Hematopoietic multipotent progenitor cell (in vitro differentiated cells): ENCODE results near the gene PRODH2. TPM values are rescaled to one million over a fixed set of nuclear protein-coding genes. Genes with fewer than 3 reads are reported as not detected.

ENCODE experiments used
- DNase-seq, 3 donors: peaks; one replicate each; pipeline ENCODE4 v3.0.0-alpha.2; 2011 to 2015; ENCODE audit warnings: low read depth in 2 of 3, low spot score in 2 of 3
- total RNA-seq: library from RNA; depleted of rRNA; stranded (reverse); fragments of >200 nt; gene quantifications from one replicate; pipeline ENCODE4 v1.2.3, GENCODE V29; 2012

PRODH2 gene
- total RNA-seq = not detected

- no peak for DNase-seq
Observed at GRCh38 chr19:35812220-35813042, at the start of gene PRODH2. TSS of gene PRODH2 (minus strand) at chr19:35812845. CDS start at chr19:35812805, 40 bp downstream.

DNA sequence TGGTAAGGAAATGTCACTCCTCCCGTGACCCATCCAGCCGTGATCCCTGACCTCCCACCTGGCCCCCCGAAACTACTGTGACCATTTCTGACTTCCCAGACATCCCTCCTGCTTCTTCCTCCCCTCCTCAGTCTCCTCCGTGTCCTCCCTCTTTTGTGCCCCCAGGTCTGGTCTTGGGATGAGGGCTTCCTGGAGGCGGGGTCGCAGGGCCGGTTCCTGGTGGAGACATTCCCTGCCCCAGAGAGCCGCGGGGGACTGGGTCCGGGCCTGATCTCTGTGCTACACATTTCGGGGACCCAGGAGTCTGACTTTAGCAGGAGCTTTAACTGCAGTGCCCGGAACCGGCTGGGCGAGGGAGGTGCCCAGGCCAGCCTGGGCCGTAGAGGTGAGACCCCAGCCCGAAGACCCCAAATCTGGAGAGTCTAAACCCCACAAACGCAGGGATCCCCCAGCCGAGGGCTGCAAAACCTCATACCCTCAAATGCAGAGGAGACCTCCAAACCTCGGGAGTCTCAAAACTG, 49.1 kb upstream of the PRODH2 start:
- DNase-seq = no peak

- DNase-seq = no peak
Observed at GRCh38 chr19:35860818-35861639, 48.4 kb upstream of the PRODH2 start.

- no peak for DNase-seq
Observed at GRCh38 chr19:35860436-35860817, 47.8 kb upstream of the PRODH2 start.

- DNase-seq = no peak
Observed at GRCh38 chr19:35859414-35859813, 46.8 kb upstream of the PRODH2 start.

GRCh38 chr19:35858311-35858710, 45.7 kb upstream of the PRODH2 start:
- no peak for DNase-seq

GRCh38 chr19:35856546-35857149, 44.0 kb upstream of the PRODH2 start, which contains the start of gene KIRREL2:
TSS of gene KIRREL2 (plus strand) at chr19:35856911. CDS start at chr19:35857120, 209 bp downstream.
- peak in 1 of 3 donors; percentile 32 for DNase-seq

GRCh38 chr19:35853038-35853756, 40.6 kb upstream of the PRODH2 start:
- DNase-seq = no peak

GRCh38 chr19:35852029-35852780, 39.6 kb upstream of the PRODH2 start, which contains the start of gene NPHS1:
TSS of gene NPHS1 (minus strand) at chr19:35852504. CDS start at chr19:35851837, 667 bp downstream.
- no peak for DNase-seq

- no peak for DNase-seq
Observed at GRCh38 chr19:35851213-35852028, 38.8 kb upstream of the PRODH2 start.

- DNase-seq = no peak
Observed at GRCh38 chr19:35848919-35849505, 36.4 kb upstream of the PRODH2 start.

DNA sequence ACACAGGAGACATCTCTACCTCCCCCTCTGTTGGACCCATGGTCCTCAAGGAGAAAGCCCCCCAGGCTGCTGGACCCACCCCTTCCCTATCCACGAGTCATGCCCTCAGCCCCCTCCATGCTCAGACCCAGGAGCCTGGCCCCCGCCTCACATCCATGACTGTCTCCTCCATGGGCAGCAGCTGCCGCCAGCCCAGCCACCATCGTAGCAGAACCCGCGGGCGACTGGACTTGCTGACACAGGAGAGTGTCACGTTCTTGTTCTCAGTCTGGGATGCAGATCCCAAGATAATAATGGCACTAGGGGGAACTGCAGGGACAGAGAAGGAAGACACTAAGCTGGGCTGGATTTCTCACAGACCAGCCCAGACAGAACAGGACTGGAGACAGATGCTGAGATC, 35.8 kb upstream of the PRODH2 start:
- no peak for DNase-seq

DNA sequence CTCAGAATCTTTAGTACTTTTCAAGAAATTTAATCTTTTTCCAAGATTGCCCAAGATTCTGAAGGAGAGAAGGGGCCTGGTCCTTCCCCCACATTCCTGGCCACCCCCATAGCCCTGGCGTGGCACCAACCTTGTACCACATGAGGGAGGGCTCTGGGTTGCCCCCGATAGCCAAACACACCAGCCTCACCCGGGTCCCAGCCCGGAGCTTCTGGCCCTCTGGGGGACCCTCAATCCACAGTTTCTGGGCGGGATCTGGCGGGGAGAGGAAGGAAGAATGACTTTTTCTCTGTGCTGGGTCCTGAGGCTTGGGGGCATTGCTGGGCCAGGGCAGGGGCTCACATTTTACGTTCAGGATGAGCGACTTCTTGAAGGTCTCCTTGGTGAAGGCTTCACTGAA, 35.3 kb upstream of the PRODH2 start:
- no peak for DNase-seq

DNA sequence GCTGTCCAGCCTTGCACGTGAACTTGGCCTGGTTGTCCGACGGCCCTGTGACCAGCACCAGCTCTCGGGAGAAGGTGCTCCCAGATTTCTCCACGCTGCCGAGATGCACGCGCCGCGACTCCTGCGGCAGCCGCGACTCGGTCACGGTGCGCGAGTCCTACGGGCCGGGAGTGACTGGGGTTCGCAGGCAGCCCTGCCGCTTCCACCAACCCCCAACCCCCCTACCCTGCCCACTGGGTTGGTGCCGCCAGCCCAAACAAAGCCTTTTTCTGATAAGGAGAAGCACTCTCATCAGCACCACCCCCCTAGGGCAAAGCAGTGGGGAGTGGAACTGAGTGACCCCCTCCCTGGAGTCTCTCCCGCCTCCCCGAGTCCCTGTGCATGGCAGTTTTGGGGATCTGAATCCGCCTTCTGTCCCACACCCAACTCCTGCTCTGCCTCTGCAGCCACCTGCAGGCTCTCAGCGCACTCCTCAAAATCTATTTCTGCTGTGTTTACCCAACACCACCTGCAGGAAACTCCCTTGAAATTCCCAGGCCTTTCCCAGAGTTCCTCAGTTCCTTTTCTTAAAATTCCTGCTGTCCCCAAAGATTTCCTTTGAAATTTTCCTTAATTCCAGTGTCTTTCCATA, 33.5 kb upstream of the PRODH2 start:
- no peak for DNase-seq

- DNase-seq = no peak
Observed at GRCh38 chr19:35845215-35846037, 32.8 kb upstream of the PRODH2 start.

- no peak for DNase-seq
Observed at GRCh38 chr19:35844482-35845214, 32.0 kb upstream of the PRODH2 start.
